HG03103 (cell line): ENCODE results near the gene PRSS1.
A peak's percentile ranks its signal among the peaks of the same experiment; 100 is the strongest.
"Not testable (repeated sequence)": the region's sequence is repeated elsewhere in the genome, so short reads cannot be mapped to it uniquely, and the experiment has no call there.

Source experiments
- ATAC-seq: cut with Tn5 transposase; IDR thresholded peaks from one replicate; pipeline ENCODE4 v1.9.1; 2021; ENCODE audit warnings: low read depth; ENCODE audit not compliant: unreplicated experiment

PRSS1 gene

GRCh38 chr7:142745745-142746144, 3.5 kb upstream of the PRSS1 start:
- no peak for ATAC-seq

GRCh38 chr7:142746264-142746663, 3.0 kb upstream of the PRSS1 start:
- no peak for ATAC-seq

DNA sequence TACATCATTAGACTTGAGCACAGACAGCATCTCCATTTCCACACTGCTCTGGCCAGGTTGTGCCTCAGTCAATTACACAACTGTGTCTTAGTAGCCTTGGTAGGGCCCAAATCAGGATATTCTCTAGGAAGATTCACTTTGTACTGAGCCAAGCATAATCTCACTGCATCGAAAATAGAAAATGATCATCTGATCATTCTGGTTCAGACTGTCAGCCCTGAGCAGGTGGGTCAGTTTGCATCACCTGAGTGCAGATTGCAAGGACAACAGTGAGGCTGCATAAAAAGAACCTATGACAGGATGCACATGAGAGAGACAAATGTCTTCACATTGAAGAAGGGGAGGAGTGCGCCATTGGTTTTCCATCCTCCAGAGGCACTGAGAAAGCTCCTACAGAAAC, 862 bp upstream of the PRSS1 start:
- not testable (repeated sequence) for ATAC-seq

- ATAC-seq: no peak
Measured at GRCh38 chr7:142750321-142750938, 1.2 kb downstream of the PRSS1 start.

- ATAC-seq: not testable (repeated sequence)
Measured at GRCh38 chr7:142751526-142752175, 2.4 kb downstream of the PRSS1 start.

DNA sequence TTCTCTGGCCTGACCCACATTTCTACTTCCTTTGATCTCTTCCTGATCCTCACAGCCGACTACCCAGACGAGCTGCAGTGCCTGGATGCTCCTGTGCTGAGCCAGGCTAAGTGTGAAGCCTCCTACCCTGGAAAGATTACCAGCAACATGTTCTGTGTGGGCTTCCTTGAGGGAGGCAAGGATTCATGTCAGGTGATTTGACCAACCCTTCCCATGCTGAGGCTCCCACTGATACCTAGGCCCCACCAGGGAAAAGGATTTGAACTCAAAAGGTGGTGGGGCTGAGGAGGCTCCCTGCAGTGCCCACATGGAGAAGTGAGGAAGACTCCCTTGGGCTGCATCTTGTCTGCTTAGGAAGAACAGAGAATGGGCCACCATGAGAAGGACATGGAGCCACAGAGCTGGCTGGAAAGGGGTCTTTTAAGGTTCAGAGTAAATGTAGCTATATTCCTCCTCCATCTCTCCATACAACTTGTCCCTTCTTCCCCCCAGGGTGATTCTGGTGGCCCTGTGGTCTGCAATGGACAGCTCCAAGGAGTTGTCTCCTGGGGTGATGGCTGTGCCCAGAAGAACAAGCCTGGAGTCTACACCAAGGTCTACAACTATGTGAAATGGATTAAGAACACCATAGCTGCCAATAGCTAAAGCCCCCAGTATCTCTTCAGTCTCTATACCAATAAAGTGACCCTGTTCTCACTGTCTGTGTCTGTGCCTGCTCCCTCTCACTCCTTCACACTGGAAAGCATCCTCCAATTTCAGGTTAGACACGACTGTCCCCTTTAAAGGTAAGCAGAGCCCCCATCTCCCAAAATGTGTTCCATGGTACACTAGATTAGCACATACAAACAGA, 3.3 kb downstream of the PRSS1 start:
- ATAC-seq: no peak

DNA sequence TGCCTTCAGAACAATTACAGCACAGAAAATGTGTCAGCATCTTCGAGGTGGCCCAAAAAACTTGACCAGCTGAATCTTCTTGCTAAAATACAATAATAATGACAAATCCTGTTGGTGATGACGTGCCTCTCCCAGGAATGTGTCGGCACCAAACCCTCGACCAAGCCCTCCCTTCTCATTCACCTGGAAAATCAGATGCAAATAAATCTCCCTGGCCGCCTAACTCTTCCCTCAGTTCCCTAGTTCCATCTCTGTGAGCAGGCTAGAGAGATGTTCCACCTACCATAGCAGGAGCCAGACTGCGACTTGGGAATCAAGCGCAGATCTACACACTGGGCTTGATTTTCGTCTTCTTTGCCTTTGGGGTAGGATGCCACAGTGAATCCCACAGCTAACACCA, 4.1 kb downstream of the PRSS1 start:
- ATAC-seq: no peak

DNA sequence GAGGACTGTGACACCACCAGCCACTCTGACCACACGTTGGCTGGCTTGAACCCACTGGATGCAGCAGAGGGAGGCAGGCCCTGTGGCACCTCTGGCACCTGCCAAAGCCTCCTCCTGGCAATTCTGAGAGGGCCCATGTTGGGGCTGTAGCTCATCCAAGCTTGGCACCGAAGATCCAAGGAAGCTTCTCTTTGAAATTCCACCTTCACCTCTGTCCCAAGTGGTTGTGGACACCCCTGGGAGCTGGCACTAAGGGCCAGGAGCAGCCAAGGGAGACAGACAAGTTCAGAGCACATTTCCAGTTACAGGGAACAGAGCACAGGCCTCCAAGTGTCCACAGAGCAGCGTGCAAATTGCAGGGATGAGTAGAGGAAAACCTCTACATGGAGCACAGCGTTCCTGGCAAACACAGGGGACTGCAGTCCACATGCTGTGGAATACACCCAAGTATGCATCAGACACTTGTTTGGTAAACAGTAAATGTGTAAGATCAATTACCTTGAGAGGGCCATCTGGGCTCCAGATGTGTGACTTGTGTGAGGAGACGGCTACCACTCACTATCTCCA, 4.7 kb downstream of the PRSS1 start:
- not testable (repeated sequence) for ATAC-seq

DNA sequence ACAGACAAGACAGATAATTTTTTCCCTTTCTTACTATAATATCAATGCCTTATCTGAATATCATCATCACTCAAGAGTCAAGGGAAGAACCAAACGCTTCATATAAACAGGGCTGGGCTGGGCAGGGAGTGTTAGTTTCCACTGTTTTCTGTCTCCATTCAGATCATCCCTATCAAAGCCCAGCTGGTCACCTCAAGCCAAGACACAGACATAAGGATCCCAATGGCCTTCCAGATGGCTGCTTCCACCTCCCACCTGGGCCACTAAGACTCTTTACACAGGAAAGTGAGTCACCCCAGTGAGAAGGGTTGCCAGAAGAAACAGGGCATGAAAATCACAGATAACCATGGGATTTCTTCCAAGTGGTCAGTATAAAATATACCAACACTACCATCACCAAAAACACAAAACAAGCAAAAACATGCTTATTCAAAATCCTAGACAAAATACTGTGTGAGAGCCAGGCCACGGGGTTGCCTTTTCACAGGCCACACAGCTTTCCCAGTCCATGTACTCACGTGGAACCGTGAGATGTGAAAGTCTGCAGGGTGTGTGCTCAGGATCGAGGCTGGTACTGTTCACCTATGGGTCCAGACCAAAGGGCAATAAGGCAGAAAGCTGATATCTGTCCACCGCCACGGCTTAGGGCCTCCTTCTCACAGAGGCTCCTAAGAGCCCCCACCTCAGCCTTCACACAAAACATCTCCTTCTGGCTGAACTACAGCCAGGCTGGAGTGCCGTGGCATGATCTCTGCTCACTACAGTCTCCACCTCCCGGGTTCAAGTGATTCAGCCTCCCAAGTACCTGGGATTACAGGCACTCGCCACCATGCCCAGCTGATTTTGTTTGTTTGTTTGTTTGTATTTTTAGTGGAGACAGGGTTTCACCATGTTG, 5.7 kb downstream of the PRSS1 start:
- no peak for ATAC-seq

DNA sequence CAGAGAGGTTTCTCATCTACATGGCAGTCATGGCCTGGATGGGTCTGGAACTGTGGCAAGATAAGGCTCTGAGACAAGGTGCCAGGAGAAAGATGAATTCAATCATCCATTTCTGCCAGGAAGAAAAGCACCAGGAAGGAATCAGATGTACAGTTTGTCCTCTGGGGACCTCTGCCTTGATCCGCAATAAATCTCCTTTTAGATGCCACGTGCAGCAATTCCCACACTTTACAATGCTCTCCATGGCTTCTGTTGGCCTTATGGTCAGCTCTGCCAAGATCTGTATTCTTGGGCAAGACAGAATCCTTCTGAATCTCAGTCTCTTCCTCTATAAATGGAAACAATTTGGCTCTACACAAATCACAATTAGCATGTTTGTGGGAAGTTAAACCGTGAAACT, 9.0 kb downstream of the PRSS1 start:
- ATAC-seq: not testable (repeated sequence)

DNA sequence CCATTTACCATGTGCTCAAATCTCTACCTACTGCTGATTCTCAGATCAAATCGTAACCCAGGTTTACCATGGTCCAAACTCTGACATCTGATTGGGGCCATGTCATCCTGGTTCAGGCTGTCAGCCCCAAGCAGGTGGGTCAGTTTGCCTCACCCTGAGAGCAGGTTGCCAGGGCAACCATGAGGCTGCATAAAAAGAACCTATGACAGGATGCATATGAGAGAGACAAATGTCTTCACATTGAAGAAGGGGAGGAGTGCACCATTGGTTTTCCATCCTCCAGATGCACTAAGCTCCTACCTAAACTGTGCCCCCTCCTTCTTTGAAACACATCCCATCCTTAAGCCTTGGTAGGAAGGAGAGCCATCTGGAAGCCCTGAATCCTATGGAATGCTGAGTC, 10.2 kb downstream of the PRSS1 start:
- no peak for ATAC-seq

- no peak for ATAC-seq
Measured at GRCh38 chr7:142760071-142760642, 10.9 kb downstream of the PRSS1 start.

DNA sequence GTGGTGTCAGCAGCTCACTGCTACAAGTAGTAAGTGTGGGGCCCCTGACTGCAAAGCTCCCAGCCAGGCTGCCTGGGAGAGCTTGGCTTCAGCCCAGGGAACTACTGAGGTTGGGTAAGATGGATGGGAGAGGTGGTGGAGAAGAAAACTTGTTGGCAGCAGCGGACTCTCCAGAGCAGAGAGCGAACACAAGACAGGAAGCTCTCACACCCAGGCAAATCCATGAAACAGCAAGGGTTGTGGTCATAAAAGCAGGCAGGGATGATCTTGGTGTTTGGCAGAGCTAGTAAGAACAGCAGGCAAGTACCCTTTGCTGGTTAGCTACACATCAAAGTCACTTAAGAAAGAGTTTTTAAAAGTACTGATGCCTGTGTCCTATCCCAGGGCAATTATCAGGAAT, 12.3 kb downstream of the PRSS1 start:
- ATAC-seq: not testable (repeated sequence)

DNA sequence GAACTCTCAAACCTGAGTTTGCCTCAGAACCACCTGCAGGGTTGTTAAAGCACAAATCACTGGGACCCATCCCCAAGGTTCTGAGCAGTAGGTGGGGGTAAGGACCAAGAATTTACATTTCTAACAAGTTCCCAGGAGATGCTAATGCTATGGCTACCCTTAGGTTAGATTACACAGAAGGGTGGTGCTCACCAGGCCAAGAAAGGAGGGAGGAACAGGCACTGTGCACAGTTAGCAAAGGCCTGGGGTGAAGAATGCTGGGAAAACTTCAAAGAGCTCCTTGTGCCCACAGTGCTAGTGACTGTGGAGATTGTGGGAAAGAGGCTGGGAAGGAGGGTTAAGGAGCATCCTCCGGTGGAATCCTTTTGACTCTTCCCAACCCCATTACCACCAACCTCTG, 12.8 kb downstream of the PRSS1 start:
- ATAC-seq: no peak

- ATAC-seq: no peak
Measured at GRCh38 chr7:142767451-142767850, 18.2 kb downstream of the PRSS1 start.

DNA sequence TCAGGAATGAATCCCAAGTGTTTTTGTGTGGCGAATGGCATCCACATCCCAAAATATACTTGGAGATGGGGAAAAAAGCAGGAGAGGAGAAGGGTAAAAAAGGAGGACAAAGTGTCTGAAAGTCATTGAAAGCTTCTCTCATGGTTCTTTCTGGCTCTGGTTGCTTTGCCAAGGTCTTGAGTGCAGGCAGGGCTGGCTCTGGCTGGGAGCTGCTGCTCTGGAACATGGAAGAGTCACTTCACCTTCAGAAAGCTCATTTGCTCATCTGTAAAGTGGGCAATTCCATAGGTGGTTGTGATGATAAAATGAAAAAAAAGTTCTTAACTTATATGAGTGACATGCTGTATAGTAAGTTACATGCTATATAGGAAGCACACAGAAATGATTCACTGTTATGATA, 18.6 kb downstream of the PRSS1 start:
- ATAC-seq: no peak

GRCh38 chr7:142768885-142769284, 19.6 kb downstream of the PRSS1 start:
- ATAC-seq: not testable (repeated sequence)

DNA sequence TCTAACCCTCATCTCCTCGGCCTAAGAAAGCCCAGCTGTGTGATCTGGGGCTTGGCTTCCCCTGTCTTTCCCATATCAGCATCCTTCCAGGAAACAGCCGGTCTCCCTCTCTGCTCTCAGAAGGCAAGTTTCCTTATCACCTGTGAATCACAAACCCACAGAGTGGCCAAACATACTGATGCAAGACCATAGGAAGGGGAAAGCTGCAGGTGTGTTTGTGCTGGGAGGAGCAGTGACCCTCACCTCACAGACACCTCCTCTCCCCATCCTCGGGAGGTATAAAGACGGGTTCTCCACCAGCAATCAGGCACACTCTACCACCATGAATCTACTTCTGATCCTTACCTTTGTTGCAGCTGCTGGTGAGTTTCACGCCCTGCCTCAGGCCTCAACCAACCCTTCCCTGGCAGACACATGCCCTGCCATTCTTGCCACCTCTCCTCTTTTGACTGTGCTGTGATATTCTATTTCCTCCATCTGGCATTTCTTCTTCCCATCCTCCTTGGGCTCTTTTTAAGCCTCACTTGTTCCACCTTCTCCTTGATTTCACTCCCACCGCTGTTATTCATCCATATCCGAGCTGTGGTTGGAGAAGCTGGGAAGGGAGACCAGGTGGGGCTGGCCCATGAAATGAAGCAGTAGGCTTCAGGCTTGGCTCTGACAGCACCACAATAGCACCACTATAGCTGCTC, 21.5 kb downstream of the PRSS1 start, which contains the start of gene PRSS2:
PRSS2 (plus strand) TSS at position 310 of the 692 bp plus-strand sequence; CDS start at position 323, 13 bp downstream.
- peak; percentile 3 for ATAC-seq

DNA sequence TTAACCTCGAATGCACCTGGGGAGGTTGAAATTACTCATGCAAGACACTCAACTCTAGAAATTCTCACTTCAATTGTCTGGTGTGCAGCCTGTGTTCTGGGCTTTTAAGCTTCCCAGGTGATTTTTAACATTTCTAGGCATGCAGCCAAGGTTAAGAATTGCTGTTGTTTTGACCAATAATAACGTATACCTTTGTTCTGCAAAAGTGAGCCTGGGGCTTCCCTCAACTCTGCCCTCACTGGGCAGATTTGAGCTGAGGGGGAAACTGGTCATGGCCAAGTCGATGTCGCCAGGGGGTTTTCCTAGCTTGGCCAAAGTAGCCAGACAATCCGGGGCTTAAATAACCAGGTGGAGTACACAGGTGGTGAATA, 22.1 kb downstream of the PRSS1 start:
- peak; percentile 90 for ATAC-seq
